ENCODE results near the gene HMCN2. TPM values are rescaled to one million over a fixed set of nuclear protein-coding genes. Genes with fewer than 3 reads are reported as not detected.

HMCN2 gene
- total RNA-seq, 1 donor from 2014 or later: 0.15 TPM

- Histone ChIP-seq H3K27ac (no peak overlapping the region), H3K27me3 (no peaks in the 10 kb centered on the region), H3F3A (ENCODE audit: low read depth) (no peaks in the 10 kb centered on the region), H3K9ac (no peak overlapping the region), H4K20me1 (ENCODE audit: low read depth) (no peaks in the 10 kb centered on the region), H3K4me3 (no peak overlapping the region), H3K79me2 (ENCODE audit: low read depth) (no peaks in the 10 kb centered on the region), H3K36me3 (no peaks in the 10 kb centered on the region), H3K4me2 (no peak overlapping the region), H2AFZ (replicated peaks) (no peak overlapping the region), H3K4me1 (no peaks in the 10 kb centered on the region), H3K9me3 (ENCODE audit: low read depth) (no peaks in the 10 kb centered on the region)
- H3K36me3 Mint-ChIP-seq: no peaks in the 10 kb centered on the region
- H3K9me3 Mint-ChIP-seq: no peaks in the 10 kb centered on the region
- no peaks in the 10 kb centered on the region for H3K4me1 Mint-ChIP-seq
- no peak for DNase-seq (ENCODE audit: low spot score)
- H3K27me3 Mint-ChIP-seq (ENCODE audit: insufficient read depth, low read depth): peaks cover 24% of the 10 kb centered on the region
- H3K4me3 Mint-ChIP-seq: no peak overlapping the region
- TF ChIP-seq CTCF (IDR thresholded peaks at IDR 0.05) (no peak), EZH2phosphoT487 (IDR thresholded peaks at IDR 0.05) (no peak), EZH2 (IDR thresholded peaks at IDR 0.05) (no peak)
- no peak overlapping the region for H3K27ac Mint-ChIP-seq
Observed at GRCh38 chr9:130301483-130302286, 36.1 kb downstream of the HMCN2 start.

GRCh38 chr9:130302785-130303612 is 37.4 kb downstream of the HMCN2 start:
- no peak overlapping the region for H2AFZ ChIP-seq (replicated peaks)
- no peaks in the 10 kb centered on the region for H3K4me1 ChIP-seq
- H3K27me3 ChIP-seq: no peaks in the 10 kb centered on the region
- no peak for TF ChIP-seq EZH2phosphoT487 (IDR thresholded peaks at IDR 0.05)
- no peak for TF ChIP-seq CTCF (IDR thresholded peaks at IDR 0.05)
- no peak for TF ChIP-seq EZH2 (IDR thresholded peaks at IDR 0.05)
- H3F3A ChIP-seq (ENCODE audit: low read depth): no peaks in the 10 kb centered on the region
- no peaks in the 10 kb centered on the region for H3K9me3 Mint-ChIP-seq
- H3K27me3 Mint-ChIP-seq (ENCODE audit: insufficient read depth, low read depth): peaks cover 26% of the 10 kb centered on the region
- no peaks in the 10 kb centered on the region for H3K36me3 Mint-ChIP-seq
- H3K27ac Mint-ChIP-seq: no peak overlapping the region
- H3K4me1 Mint-ChIP-seq: no peaks in the 10 kb centered on the region
- DNase-seq (ENCODE audit: low spot score): no peak
- no peak overlapping the region for H3K4me3 Mint-ChIP-seq
- no peaks in the 10 kb centered on the region for H3K9me3 ChIP-seq (ENCODE audit: low read depth)
- no peak overlapping the region for H3K9ac ChIP-seq
- H3K36me3 ChIP-seq: no peaks in the 10 kb centered on the region
- H3K79me2 ChIP-seq (ENCODE audit: low read depth): no peaks in the 10 kb centered on the region
- H3K4me3 ChIP-seq: no peak overlapping the region
- no peak overlapping the region for H3K27ac ChIP-seq
- H3K4me2 ChIP-seq: no peak overlapping the region
- H4K20me1 ChIP-seq (ENCODE audit: low read depth): no peaks in the 10 kb centered on the region

DNA sequence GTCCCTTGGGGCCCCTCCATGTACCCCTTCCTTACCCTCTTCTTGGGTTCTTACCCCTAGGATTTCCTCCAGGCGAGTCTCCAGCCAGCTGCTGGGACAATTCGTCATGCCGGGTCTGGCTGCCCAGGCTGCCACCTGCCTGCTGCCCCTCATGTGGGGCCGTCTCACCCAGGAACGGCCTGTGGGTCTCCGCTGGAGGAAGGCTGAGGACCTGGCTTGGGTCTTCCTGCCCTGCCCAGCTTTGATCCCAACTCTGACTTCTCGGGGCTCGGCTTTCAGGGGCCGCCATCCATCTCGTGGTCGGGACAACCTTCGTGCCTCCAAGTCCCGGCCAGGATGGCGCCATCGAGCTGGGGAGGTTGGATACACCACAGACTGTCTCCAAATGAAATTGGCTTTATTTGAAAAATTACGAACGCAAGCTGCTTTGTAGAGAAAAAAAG is 38.1 kb downstream of the HMCN2 start:
- Mint-ChIP-seq H3K27me3 (ENCODE audit: insufficient read depth, low read depth) (peaks cover 23% of the 10 kb centered on the region), H3K4me1 (no peaks in the 10 kb centered on the region), H3K27ac (no peak overlapping the region), H3K9me3 (no peaks in the 10 kb centered on the region), H3K4me3 (no peak overlapping the region), H3K36me3 (no peaks in the 10 kb centered on the region)
- DNase-seq (ENCODE audit: low spot score): no peak
- no peaks in the 10 kb centered on the region for H4K20me1 ChIP-seq (ENCODE audit: low read depth)
- no peaks in the 10 kb centered on the region for H3K4me1 ChIP-seq
- no peaks in the 10 kb centered on the region for H3K9me3 ChIP-seq (ENCODE audit: low read depth)
- H3K4me2 ChIP-seq: no peak overlapping the region
- H3K27ac ChIP-seq: no peak overlapping the region
- TF ChIP-seq EZH2 (IDR thresholded peaks at IDR 0.05): no peak
- no peak for TF ChIP-seq CTCF (IDR thresholded peaks at IDR 0.05)
- no peak for TF ChIP-seq EZH2phosphoT487 (IDR thresholded peaks at IDR 0.05)
- no peaks in the 10 kb centered on the region for H3F3A ChIP-seq (ENCODE audit: low read depth)
- no peaks in the 10 kb centered on the region for H3K36me3 ChIP-seq
- no peak overlapping the region for H2AFZ ChIP-seq (replicated peaks)
- H3K9ac ChIP-seq: no peak overlapping the region
- H3K27me3 ChIP-seq: no peaks in the 10 kb centered on the region
- no peak overlapping the region for H3K4me3 ChIP-seq
- no peaks in the 10 kb centered on the region for H3K79me2 ChIP-seq (ENCODE audit: low read depth)

Data from neural progenitor cell (in vitro differentiated cells).